ENCODE measurements around the gene GRAP2. TPM values are rescaled to one million over a fixed set of nuclear protein-coding genes. Genes with fewer than 3 reads are reported as not detected.

GRAP2 gene
- total RNA-seq, 1 experiment from 2014 or later: 0.42 TPM

DNA sequence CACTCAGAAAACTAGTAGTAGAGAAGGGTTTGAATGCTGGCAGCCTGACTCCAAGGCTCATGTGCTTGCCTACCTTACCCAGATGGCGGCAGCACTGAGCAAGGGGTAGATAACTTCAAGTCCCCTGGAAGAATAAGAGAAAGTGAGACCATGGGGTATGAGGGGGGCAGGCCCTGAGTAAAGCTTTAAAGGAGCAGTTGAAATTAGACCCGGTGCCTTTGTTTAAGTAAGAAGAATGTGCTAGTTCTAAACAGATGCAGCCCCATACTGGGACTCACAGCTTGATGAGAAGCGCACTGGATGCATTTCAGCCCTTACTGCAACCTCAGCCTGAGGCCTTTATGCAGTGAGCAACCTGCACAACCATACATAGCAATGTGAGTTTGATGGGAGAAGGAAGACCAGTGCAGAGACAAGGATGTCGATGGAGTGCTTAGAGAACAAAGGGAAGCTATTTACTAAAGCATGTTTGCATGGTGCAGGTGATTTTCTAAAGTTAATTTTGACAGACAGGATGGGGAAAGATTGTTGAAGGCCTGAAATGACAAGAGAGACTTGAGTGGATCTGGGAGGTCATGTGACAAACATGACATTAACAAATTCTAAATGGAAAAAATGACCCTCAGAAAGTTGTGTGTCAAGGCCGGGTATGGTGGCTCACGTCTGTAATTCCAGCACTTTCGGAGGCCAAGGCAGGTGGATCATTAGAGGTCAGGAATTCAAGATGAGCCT lies 32.2 kb downstream of the GRAP2 start:
- ChIA-PET POLR2A (interaction anchor here (0.6 kb wide), 1 partner anchor 1514 kb away, joined by 3 read pairs; no protein-coding TSS in a partner anchor), CTCF (interaction anchor here (1.0 to 2.3 kb wide), 8 partner anchors 10 to 416 kb away, joined by 3 to 19 read pairs (median 5); no protein-coding TSS in a partner anchor), RAD21 (ENCODE audit: low non-redundant PET in 1 of 2, low total read pairs in 2 of 2, uncharacterized antibody in 2 of 2, unreplicated experiment in 2 of 2) (interaction anchor here (0.7 to 1.0 kb wide), 3 partner anchors 92 kb away, joined by 3 to 4 read pairs (median 3); no protein-coding TSS in a partner anchor)
- no peak for TF ChIP-seq EZH2 (IDR thresholded peaks at IDR 0.05)
- TF ChIP-seq POLR2AphosphoS5 (IDR thresholded peaks at IDR 0.05; ENCODE audit: low read depth, low read length): no peak
- TF ChIP-seq, protein P1, sequence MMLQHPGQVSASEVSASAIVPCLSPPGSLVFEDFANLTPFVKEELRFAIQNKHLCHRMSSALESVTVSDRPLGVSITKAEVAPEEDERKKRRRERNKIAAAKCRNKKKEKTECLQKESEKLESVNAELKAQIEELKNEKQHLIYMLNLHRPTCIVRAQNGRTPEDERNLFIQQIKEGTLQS (IDR thresholded peaks at IDR 0.05): no peak
- TF ChIP-seq CBX3 (IDR thresholded peaks at IDR 0.05; ENCODE audit: low read depth): no peak
- TF ChIP-seq RAD21 (IDR thresholded peaks at IDR 0.05; ENCODE audit: low read depth): peak; percentile 63
- peak; percentile 65 to 95 (median 89); a peak in 5 of 6 replicates for TF ChIP-seq CTCF (IDR thresholded peaks at IDR 0.05 in 2 of 3, conservative IDR thresholded peaks at IDR 0.05 in 1 of 3; ENCODE audit: borderline replicate concordance in 1 of 3, insufficient read depth in 1 of 3, low read depth in 2 of 3, low read length in 2 of 3)
- TF ChIP-seq JUND (IDR thresholded peaks at IDR 0.05): no peak
- TF ChIP-seq FOSL1 (IDR thresholded peaks at IDR 0.05; ENCODE audit: low read depth): no peak
- H3K27ac ChIP-seq (ENCODE audit: low read depth, low read length): no peak overlapping the region
- no peaks in the 10 kb centered on the region for H3K9me2 ChIP-seq (ENCODE audit: insufficient read depth)
- H3K4me1 ChIP-seq (ENCODE audit: control insufficient read depth in 1 of 2, insufficient read depth in 2 of 2, low read length in 2 of 2): no peaks in the 10 kb centered on the region
- no peaks in the 10 kb centered on the region for H3K9me3 ChIP-seq (ENCODE audit: control insufficient read depth in 1 of 2, insufficient read depth in 1 of 2, low read depth in 1 of 2, low read length in 2 of 2)
- intact Hi-C loops (cut with micrococcal nuclease): loop anchor here (1.0 to 10.0 kb wide), 4 partner anchors 91 to 412 kb away; partner anchors contain the start of genes ADSL and RPS19BP1
- BruUV-seq (replicated peaks): no TSS peak
- peaks cover 87% of the 10 kb centered on the region for H3K27me3 ChIP-seq (ENCODE audit: insufficient read depth, low read length)
- H3K79me2 ChIP-seq (ENCODE audit: insufficient read depth, low read length): no peaks in the 10 kb centered on the region
- H3K4me3 ChIP-seq (replicated peaks in 1 of 2; ENCODE audit: low read depth in 1 of 2, low read length in 2 of 2): no peak overlapping the region
- DNase-seq (ENCODE audit: low read depth, low spot score) (peak; percentile 35), ATAC-seq (peak; percentile 81)
- H2AFZ ChIP-seq (ENCODE audit: low read depth, low read length, poor library complexity, severe bottlenecking): no peak overlapping the region
- no peaks in the 10 kb centered on the region for H4K20me1 ChIP-seq (ENCODE audit: insufficient read depth)
- H3K4me2 ChIP-seq (ENCODE audit: low read length): no peak overlapping the region
- H3K9ac ChIP-seq (ENCODE audit: low read length): no peak overlapping the region
- no peaks in the 10 kb centered on the region for H3K36me3 ChIP-seq (ENCODE audit: control insufficient read depth in 1 of 2, insufficient read depth in 2 of 2, low read length in 2 of 2)
